Activated CD4-positive, alpha-beta T cell treated with anti-CD3 and anti-CD28 coated beads, Interleukin-2, amount 50 U/mL, for 24 hours (primary cell): ENCODE measurements around the gene NCSTN.

Experiments used
- DNase-seq, 2 donors: peaks; one replicate each; pipeline ENCODE4 v3.0.0-alpha.2; 2020; ENCODE audit warnings: low read depth in 1 of 2, low spot score in 1 of 2

The NCSTN gene

DNA sequence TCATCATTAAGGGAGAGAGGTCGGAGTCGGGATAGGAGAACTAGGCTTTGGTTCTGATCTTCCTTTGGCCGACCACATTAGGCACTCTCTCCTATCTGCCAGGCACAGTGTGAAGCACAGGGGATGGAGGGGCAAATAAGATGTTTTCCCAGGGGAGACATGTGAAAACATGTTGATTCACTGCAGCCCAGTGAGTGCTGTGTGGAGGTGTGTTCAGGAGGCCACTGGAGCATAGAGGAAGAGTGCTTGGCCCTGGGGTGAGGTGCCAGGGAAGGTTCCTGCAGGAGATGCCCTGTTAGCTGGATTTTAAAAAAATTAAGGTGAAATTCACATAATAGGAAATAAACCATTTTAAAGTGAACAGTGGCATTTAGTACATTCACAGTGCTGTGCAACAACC lies 60.9 kb downstream of the NCSTN start:
- no peak for DNase-seq

DNA sequence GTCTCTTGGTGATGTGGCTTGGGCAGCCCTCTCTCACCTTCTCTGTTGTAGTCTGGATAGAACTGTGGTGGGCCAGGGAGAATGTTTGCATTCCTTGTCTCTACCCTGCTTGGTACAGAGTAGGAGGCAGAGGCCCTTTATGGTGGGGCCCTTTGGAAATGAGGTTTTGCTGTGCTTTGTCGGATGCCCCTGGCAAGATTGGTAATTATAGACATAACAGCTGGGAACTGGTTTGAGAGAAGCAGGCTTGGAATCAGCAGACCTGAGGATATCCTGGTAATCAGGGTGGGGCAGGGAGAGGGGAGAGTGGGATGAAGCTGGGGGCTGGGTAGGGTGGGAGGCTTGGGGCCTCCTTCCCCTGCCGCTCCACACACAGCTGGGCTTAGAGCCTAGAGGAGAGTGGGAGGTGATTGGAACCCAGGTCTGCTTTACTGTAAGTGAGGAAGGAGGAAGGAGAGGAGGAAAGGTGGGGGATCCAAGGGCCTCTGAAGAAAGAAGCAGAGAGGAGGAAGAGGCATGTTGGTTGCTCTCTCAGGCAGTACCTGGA lies 62.2 kb downstream of the NCSTN start:
- no peak for DNase-seq

DNA sequence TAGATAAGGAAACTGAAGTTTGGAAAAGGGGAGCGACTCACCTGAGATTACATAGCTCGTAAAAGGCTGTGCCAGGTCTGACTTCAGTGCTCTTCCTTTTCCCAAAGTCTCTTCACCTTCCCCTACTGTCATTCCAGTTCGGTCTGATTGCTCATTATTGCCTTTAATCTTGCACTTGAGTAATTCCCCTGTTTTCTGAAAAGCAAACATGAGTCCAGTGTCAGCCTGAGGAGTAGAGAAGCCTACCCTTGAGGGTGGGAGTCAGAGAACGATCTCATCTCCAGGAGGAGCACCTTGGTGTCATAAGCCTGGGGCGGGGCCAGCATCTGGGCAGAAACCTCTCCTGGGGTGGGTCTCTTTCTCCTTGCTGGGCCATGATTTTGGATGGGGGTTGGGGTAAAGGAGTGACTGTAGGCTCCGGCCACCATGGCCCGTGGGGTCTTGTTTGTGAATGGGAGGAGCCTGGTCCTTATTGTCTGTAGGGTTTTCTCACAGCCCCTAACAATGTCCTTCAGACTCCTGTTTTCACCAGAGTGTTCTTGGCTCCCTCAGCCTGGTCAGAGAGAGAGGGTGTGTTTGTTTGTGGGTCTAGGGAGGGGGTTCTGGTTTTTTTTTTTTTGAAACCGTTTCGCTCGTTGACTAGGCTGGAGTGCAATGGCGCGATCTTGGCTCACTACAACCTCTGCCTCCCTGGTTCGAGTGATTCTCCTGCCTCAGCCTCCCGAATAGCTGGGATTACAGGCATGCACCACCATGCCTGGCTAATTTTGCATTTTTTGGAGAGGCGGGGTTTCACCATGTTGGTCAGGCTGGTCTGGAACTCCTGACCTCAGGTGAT lies 63.2 kb downstream of the NCSTN start:
- no peak for DNase-seq

DNA sequence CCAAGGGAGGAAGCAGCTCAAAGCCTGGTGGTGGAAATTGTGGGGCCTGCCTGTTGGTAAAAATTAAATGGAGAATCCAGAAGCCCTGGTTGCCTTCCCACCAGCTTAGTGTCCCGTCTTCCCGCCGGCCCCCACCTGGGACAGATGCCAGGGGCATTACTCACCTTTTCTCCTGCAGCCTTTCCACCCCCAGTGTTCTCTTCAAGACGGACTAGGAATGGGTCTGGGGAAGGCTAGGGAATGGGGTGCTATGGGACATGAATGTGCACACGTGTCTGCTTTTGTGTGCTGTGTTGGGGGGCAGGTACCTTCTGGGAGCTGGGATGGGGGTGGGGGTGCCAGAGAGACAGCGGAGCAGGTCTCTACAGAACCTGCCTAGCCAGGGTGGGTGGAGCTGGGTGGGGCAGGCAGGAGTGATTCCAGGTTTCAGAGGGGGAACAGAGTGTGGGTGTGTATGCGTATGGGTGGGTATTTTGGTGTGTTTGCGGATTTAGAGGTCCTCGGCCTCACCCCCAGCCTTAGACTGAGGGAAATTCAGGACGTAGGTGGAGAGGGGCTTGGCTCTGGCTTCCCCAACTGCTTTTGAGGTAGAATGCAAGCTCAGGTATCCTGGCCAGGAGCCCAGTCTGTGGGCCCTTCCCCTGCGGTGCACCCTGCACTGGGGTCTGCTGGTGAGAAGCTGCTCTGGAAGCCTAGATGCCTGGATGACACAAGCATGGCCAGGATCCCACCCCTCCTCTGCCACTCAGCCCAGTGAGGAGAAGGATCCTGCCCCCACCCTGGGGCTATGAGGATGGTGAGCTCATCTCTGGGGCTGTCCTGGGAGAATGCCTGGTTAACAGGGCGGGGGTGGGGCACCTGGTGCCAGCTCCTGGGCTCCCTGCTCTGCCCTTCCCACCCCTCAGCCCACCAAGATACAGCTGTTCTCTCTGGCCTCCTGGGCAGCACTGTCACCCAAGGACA lies 64.9 kb downstream of the NCSTN start:
- DNase-seq, result no peak
